Vagina (tissue), 2 donors: Measurements from ENCODE around the gene ANAPC2. TPM values are rescaled to one million over a fixed set of nuclear protein-coding genes. Genes with fewer than 3 reads are reported as not detected.

Experiments
- DNase-seq, 2 donors: peaks; one replicate each; pipeline ENCODE4 v3.0.0-alpha.2; 2017; ENCODE audit errors: extremely low spot score in 2 of 2
- H3K27ac ChIP-seq: fragments of 200-600 bp; sonication (generic); one replicate; pipeline ENCODE4 v1.5.1; 2019
- H3K27me3 ChIP-seq: fragments of 200-600 bp; sonication (generic); one replicate; pipeline ENCODE4 v1.5.1; 2019
- H3K36me3 ChIP-seq, 2 donors: fragments of 200-600 bp; sonication (generic); one replicate each; pipeline ENCODE4 v1.5.1; 2017 to 2019
- H3K4me1 ChIP-seq: fragments of 200-600 bp; sonication (generic); one replicate; pipeline ENCODE4 v1.5.1; 2019
- H3K4me3 ChIP-seq, 2 donors: fragments of 200-600 bp; sonication (generic); 1 replicate in 1 of 2; 2 replicates in 1 of 2; pipeline ENCODE4 v1.5.1; 2016 to 2019
- H3K9me3 ChIP-seq: fragments of 200-600 bp; sonication (generic); one replicate; pipeline ENCODE4 v1.5.1; 2019
- CTCF ChIP-seq, 3 experiments: fragments of 450-650 bp in 2 of 3; fragments of 200-600 bp in 1 of 3; sonication (generic) in 1 of 3; IDR thresholded peaks; one replicate each; pipeline ENCODE4 v1.5.1; 2017 to 2019; ENCODE audit warnings: antibody characterized with exemption in 3 of 3, mild to moderate bottlenecking in 2 of 3, moderate library complexity in 2 of 3
- POLR2A ChIP-seq, 2 donors: fragments of 450-650 bp; IDR thresholded peaks; one replicate each; pipeline ENCODE4 v1.6.1; 2017; ENCODE audit warnings: antibody characterized with exemption in 2 of 2, mild to moderate bottlenecking in 2 of 2, moderate library complexity in 2 of 2
- POLR2AphosphoS5 ChIP-seq, 2 donors: sonication (generic); formaldehyde crosslinking; IDR thresholded peaks; one replicate each; pipeline ENCODE4 v1.9.0; 2017; ENCODE audit warnings: antibody characterized with exemption in 2 of 2, mild to moderate bottlenecking in 2 of 2, low read depth in 1 of 2; ENCODE audit not compliant: insufficient read depth in 1 of 2
- intact Hi-C: fragments of 100-400 bp; cut with DNase I; formaldehyde crosslinking; loops from one replicate; pipeline ENCODE4 v1.15.1; 2023
- total RNA-seq: library from RNA; depleted of rRNA; stranded (reverse); fragments of >200 nt; gene quantifications from one replicate; pipeline ENCODE4 v1.2.3, GENCODE V29; 2016

Gene ANAPC2
- total RNA-seq, 1 donor from 2014 or later = 30.0 TPM

GRCh38 chr9:137185921-137186320, 2.4 kb downstream of the ANAPC2 start:
- DNase-seq = no peak
- Histone ChIP-seq H3K9me3 (no peaks in the 10 kb centered on the region), H3K27me3 (no peaks in the 10 kb centered on the region), H3K4me3 (no peak overlapping the region), H3K36me3 (peaks cover 0 to 48% of the 10 kb centered on the region in 2 donors), H3K27ac (no peak overlapping the region), H3K4me1 (peaks cover 48% of the 10 kb centered on the region)
- intact Hi-C loops = no loop called here
- no peak for TF ChIP-seq POLR2A (IDR thresholded peaks at IDR 0.05)
- no peak for TF ChIP-seq POLR2AphosphoS5 (IDR thresholded peaks at IDR 0.05; ENCODE audit: insufficient read depth in 1 of 2, low read depth in 1 of 2)
- TF ChIP-seq CTCF (IDR thresholded peaks at IDR 0.05) = no peak

- no peak for DNase-seq
- Histone ChIP-seq H3K9me3 (no peaks in the 10 kb centered on the region), H3K36me3 (peaks cover 0 to 48% of the 10 kb centered on the region in 2 donors), H3K27ac (no peak overlapping the region), H3K4me3 (no peak overlapping the region), H3K27me3 (no peaks in the 10 kb centered on the region), H3K4me1 (peaks cover 39% of the 10 kb centered on the region)
- no peak for TF ChIP-seq POLR2AphosphoS5 (IDR thresholded peaks at IDR 0.05; ENCODE audit: insufficient read depth in 1 of 2, low read depth in 1 of 2)
- TF ChIP-seq POLR2A (IDR thresholded peaks at IDR 0.05) = no peak
- TF ChIP-seq CTCF (IDR thresholded peaks at IDR 0.05) = no peak
- intact Hi-C loops = no loop called here
These were observed 3.3 kb downstream of the ANAPC2 start for GRCh38 chr9:137184881-137185660.

- intact Hi-C loops = no loop called here
- Histone ChIP-seq H3K27ac (no peak overlapping the region), H3K4me1 (peaks cover 29% of the 10 kb centered on the region), H3K9me3 (no peaks in the 10 kb centered on the region), H3K27me3 (no peaks in the 10 kb centered on the region), H3K4me3 (no peak overlapping the region), H3K36me3 (peaks cover 0 to 51% of the 10 kb centered on the region in 2 donors)
- no peak for DNase-seq
- no peak for TF ChIP-seq POLR2AphosphoS5 (IDR thresholded peaks at IDR 0.05; ENCODE audit: insufficient read depth in 1 of 2, low read depth in 1 of 2)
- no peak for TF ChIP-seq POLR2A (IDR thresholded peaks at IDR 0.05)
- TF ChIP-seq CTCF (IDR thresholded peaks at IDR 0.05) = no peak
These were observed 4.3 kb downstream of the ANAPC2 start for GRCh38 chr9:137183980-137184595.

GRCh38 chr9:137182836-137183235, 5.5 kb downstream of the ANAPC2 start:
- intact Hi-C loops = no loop called here
- Histone ChIP-seq H3K9me3 (no peaks in the 10 kb centered on the region), H3K27ac (no peak overlapping the region), H3K4me3 (no peak overlapping the region), H3K4me1 (peaks cover 27% of the 10 kb centered on the region), H3K27me3 (no peaks in the 10 kb centered on the region), H3K36me3 (peaks cover 0 to 59% of the 10 kb centered on the region in 2 donors)
- TF ChIP-seq POLR2AphosphoS5 (IDR thresholded peaks at IDR 0.05; ENCODE audit: insufficient read depth in 1 of 2, low read depth in 1 of 2) (no peak), CTCF (IDR thresholded peaks at IDR 0.05) (no peak), POLR2A (IDR thresholded peaks at IDR 0.05) (no peak)
- no peak for DNase-seq

GRCh38 chr9:137181680-137182079, 6.7 kb downstream of the ANAPC2 start:
- intact Hi-C loops = no loop called here
- H3K27me3 ChIP-seq = no peaks in the 10 kb centered on the region

More at GRCh38 chr9:137181680-137182079, 6.7 kb downstream of the ANAPC2 start:
- H3K9me3 ChIP-seq = no peaks in the 10 kb centered on the region
- no peak for DNase-seq
- no peak overlapping the region for H3K27ac ChIP-seq
- no peak overlapping the region for H3K4me3 ChIP-seq
- peaks cover 16% of the 10 kb centered on the region for H3K4me1 ChIP-seq
- TF ChIP-seq POLR2A (IDR thresholded peaks at IDR 0.05) (no peak), POLR2AphosphoS5 (IDR thresholded peaks at IDR 0.05; ENCODE audit: insufficient read depth in 1 of 2, low read depth in 1 of 2) (no peak), CTCF (IDR thresholded peaks at IDR 0.05) (no peak)
- peaks cover 0 to 60% of the 10 kb centered on the region in 2 donors for H3K36me3 ChIP-seq
